ENCODE measurements around the gene ERGIC1. TPM values are rescaled to one million over a fixed set of nuclear protein-coding genes. Genes with fewer than 3 reads are reported as not detected.
A peak's percentile ranks its signal among the peaks of the same experiment; 100 is the strongest.

Gene ERGIC1
- total RNA-seq, 3 donors from 2014 or later (not counting 1 experiment from before 2014, with no cell fraction given), result 86.2 to 126 (median 121) TPM

- Histone ChIP-seq H3K27me3 (ENCODE audit: control insufficient read depth, insufficient read depth, low read length) (no peaks in the 10 kb centered on the region), H3K27ac (ENCODE audit: low read length) (no peak overlapping the region), H3K36me3 (ENCODE audit: control insufficient read depth, insufficient read depth, low read length) (no peaks in the 10 kb centered on the region), H3K9me3 (ENCODE audit: control insufficient read depth, insufficient read depth, low read length) (no peaks in the 10 kb centered on the region), H3K4me3 (ENCODE audit: low read length) (no peak overlapping the region), H3K4me1 (ENCODE audit: control insufficient read depth, insufficient read depth, low read length) (peaks cover 22% of the 10 kb centered on the region)
- H3K9me3 Mint-ChIP-seq, result no peaks in the 10 kb centered on the region
- intact Hi-C loops (cut with micrococcal nuclease), result no loop called here
- DNase-seq, result no peak
- peak overlapping the region in 1 of 2 donors; percentile 35 for H3K27ac Mint-ChIP-seq
- H3K4me1 Mint-ChIP-seq, result peaks cover 40 to 43% of the 10 kb centered on the region in 2 donors
- H3K4me3 Mint-ChIP-seq, result no peak overlapping the region
- no peaks in the 10 kb centered on the region for H3K36me3 Mint-ChIP-seq
- no peaks in the 10 kb centered on the region for H3K27me3 Mint-ChIP-seq (ENCODE audit: low read depth in 2 of 2)
- 90% methylated on average over 5 of the region's 9 CpGs for WGBS (ENCODE audit: insufficient coverage)
- no peak for TF ChIP-seq CTCF (IDR thresholded peaks at IDR 0.05)
- ATAC-seq, result no peak
Observed at GRCh38 chr5:172878585-172878932, 44.5 kb downstream of the ERGIC1 start.

GRCh38 chr5:172878933-172879752 lies 45.1 kb downstream of the ERGIC1 start:
- ATAC-seq, result no peak
- no peak overlapping the region for H3K27ac ChIP-seq (ENCODE audit: low read length)
- TF ChIP-seq CTCF (IDR thresholded peaks at IDR 0.05), result no peak
- Mint-ChIP-seq H3K9me3 (no peaks in the 10 kb centered on the region), H3K4me1 (peaks cover 40 to 43% of the 10 kb centered on the region in 2 donors), H3K27me3 (ENCODE audit: low read depth in 2 of 2) (no peaks in the 10 kb centered on the region), H3K4me3 (no peak overlapping the region), H3K36me3 (no peaks in the 10 kb centered on the region), H3K27ac (peak overlapping the region in 1 of 2 donors; percentile 35)
- peaks cover 22% of the 10 kb centered on the region for H3K4me1 ChIP-seq (ENCODE audit: control insufficient read depth, insufficient read depth, low read length)
- no peaks in the 10 kb centered on the region for H3K36me3 ChIP-seq (ENCODE audit: control insufficient read depth, insufficient read depth, low read length)
- no peak overlapping the region for H3K4me3 ChIP-seq (ENCODE audit: low read length)
- no peak for DNase-seq
- WGBS (ENCODE audit: insufficient coverage), result 85% methylated on average over 20 of the region's 20 CpGs
- H3K9me3 ChIP-seq (ENCODE audit: control insufficient read depth, insufficient read depth, low read length), result no peaks in the 10 kb centered on the region
- no peaks in the 10 kb centered on the region for H3K27me3 ChIP-seq (ENCODE audit: control insufficient read depth, insufficient read depth, low read length)
- intact Hi-C loops (cut with micrococcal nuclease), result no loop called here

GRCh38 chr5:172881691-172882370 lies 47.8 kb downstream of the ERGIC1 start:
- no peak overlapping the region for H3K4me3 Mint-ChIP-seq
- ATAC-seq, result peak; percentile 86 to 91 (median 90)
- intact Hi-C loops (cut with micrococcal nuclease), result loop anchor here (1.0 to 5.0 kb wide), 3 partner anchors 35 to 117 kb away; no protein-coding TSS in a partner anchor

More at GRCh38 chr5:172881691-172882370, 47.8 kb downstream of the ERGIC1 start:
- H3K9me3 ChIP-seq (ENCODE audit: control insufficient read depth, insufficient read depth, low read length), result no peaks in the 10 kb centered on the region
- peak; percentile 38 to 56 for DNase-seq
- H3K27ac ChIP-seq (ENCODE audit: low read length), result peak overlapping the region; percentile 63
- H3K27ac Mint-ChIP-seq, result peak overlapping the region; percentile 86 to 91
- H3K9me3 Mint-ChIP-seq, result no peaks in the 10 kb centered on the region
- WGBS (ENCODE audit: insufficient coverage), result 50% methylated on average over 5 of the region's 8 CpGs
- peaks cover 35% of the 10 kb centered on the region for H3K4me1 ChIP-seq (ENCODE audit: control insufficient read depth, insufficient read depth, low read length)
- H3K36me3 ChIP-seq (ENCODE audit: control insufficient read depth, insufficient read depth, low read length), result no peaks in the 10 kb centered on the region
- no peaks in the 10 kb centered on the region for H3K27me3 ChIP-seq (ENCODE audit: control insufficient read depth, insufficient read depth, low read length)
- H3K4me1 Mint-ChIP-seq, result peaks cover 29 to 50% of the 10 kb centered on the region in 2 donors
- H3K27me3 Mint-ChIP-seq (ENCODE audit: low read depth in 2 of 2), result no peaks in the 10 kb centered on the region
- H3K4me3 ChIP-seq (ENCODE audit: low read length), result no peak overlapping the region
- TF ChIP-seq CTCF (IDR thresholded peaks at IDR 0.05), result no peak
- H3K36me3 Mint-ChIP-seq, result no peaks in the 10 kb centered on the region

Data from natural killer cell (primary cell).